ENCODE results near the gene SLC6A9.

SLC6A9 gene

DNA sequence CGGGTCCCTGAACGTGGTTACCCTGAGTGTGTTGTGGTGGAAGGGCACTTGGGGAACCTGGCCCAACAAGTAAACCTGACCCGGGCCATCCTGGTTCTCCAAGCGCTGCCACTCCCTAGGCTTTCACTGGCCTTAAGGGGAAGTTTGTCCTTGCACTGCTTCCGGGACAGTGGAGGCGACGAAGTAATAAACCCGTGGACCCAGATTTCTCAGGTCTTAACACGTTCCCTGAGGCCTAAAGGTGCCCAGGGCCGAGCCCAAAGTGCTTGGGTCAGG, 40.1 kb downstream of the SLC6A9 start:
- no peak for TF ChIP-seq BHLHE40 (IDR thresholded peaks at IDR 0.05; ENCODE audit: borderline replicate concordance)
- no peak for TF ChIP-seq HDGF (IDR thresholded peaks at IDR 0.05; ENCODE audit: borderline replicate concordance)
- no peak for TF ChIP-seq CTBP1 (IDR thresholded peaks at IDR 0.05; ENCODE audit: borderline replicate concordance)
- no peak for TF ChIP-seq LEF1 (IDR thresholded peaks at IDR 0.05; ENCODE audit: borderline replicate concordance)
- TF ChIP-seq ARNT (IDR thresholded peaks at IDR 0.05): no peak
- TF ChIP-seq TARDBP (IDR thresholded peaks at IDR 0.05): no peak
- no peak for TF ChIP-seq ZNF384 (IDR thresholded peaks at IDR 0.05)
- TF ChIP-seq ELF4 (IDR thresholded peaks at IDR 0.05): no peak
- no peak for TF ChIP-seq L3MBTL2 (conservative IDR thresholded peaks at IDR 0.05)
- no peak for TF ChIP-seq FOXM1 (IDR thresholded peaks at IDR 0.05; ENCODE audit: borderline replicate concordance)
- TF ChIP-seq SP1 (IDR thresholded peaks at IDR 0.05): no peak
- no peak for TF ChIP-seq NFRKB (IDR thresholded peaks at IDR 0.05)
- TF ChIP-seq FOXA1 (IDR thresholded peaks at IDR 0.05): no peak
- TF ChIP-seq SUZ12 (IDR thresholded peaks at IDR 0.05): no peak
- no peak for TF ChIP-seq PKNOX1 (IDR thresholded peaks at IDR 0.05)
- no peak for TF ChIP-seq FOXK2 (IDR thresholded peaks at IDR 0.05)
- CTCF ChIA-PET: no interaction called here
- POLR2A ChIA-PET: interaction anchor here (1.3 kb wide), 1 partner anchor 16 kb away, joined by 5 read pairs; no protein-coding TSS in a partner anchor
- no peak for DNase-seq (ENCODE audit: extremely low spot score)

DNA sequence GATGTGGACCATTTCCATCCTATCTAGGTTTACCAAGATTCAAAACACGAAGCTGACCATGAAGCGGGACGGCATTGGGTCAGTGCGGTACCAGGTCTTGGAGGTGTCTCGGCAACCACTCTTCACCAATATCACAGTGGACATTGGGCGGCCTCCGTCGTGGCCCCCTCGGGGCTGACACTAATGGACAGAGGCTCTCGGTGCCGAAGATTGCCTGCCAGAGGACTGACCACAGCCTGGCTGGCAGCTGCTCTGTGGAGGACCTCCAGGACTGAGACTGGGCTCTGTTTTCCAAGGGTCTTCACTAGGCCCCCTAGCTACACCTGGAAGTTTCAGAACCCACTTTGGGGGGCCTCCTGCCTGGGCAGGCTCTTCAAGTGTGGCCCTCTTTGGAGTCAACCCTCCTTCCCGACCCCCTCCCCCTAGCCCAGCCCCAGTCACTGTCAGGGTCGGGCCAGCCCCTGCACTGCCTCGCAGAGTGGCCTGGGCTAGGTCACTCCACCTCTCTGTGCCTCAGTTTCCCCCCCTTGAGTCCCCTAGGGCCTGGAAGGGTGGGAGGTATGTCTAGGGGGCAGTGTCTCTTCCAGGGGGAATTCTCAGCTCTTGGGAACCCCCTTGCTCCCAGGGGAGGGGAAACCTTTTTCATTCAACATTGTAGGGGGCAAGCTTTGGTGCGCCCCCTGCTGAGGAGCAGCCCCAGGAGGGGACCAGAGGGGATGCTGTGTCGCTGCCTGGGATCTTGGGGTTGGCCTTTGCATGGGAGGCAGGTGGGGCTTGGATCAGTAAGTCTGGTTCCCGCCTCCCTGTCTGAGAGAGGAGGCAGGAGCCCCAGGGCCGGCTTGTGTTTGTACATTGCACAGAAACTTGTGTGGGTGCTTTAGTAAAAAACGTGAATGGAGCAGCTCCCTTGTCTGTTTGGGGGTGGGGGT, 40.7 kb downstream of the SLC6A9 start:
- CTCF ChIA-PET: interaction anchor here (0.6 kb wide), 1 partner anchor 42 kb away, joined by 3 read pairs; no protein-coding TSS in a partner anchor

GRCh38 chr1:43987159-43987902, 43.9 kb downstream of the SLC6A9 start:
- no peak for DNase-seq (ENCODE audit: extremely low spot score)
- TF ChIP-seq NFRKB (IDR thresholded peaks at IDR 0.05) (no peak), ARNT (IDR thresholded peaks at IDR 0.05) (no peak), FOXA1 (IDR thresholded peaks at IDR 0.05) (no peak), CTBP1 (IDR thresholded peaks at IDR 0.05; ENCODE audit: borderline replicate concordance) (no peak), HDGF (IDR thresholded peaks at IDR 0.05; ENCODE audit: borderline replicate concordance) (no peak), ELF4 (IDR thresholded peaks at IDR 0.05) (no peak), LEF1 (IDR thresholded peaks at IDR 0.05; ENCODE audit: borderline replicate concordance) (no peak), FOXK2 (IDR thresholded peaks at IDR 0.05) (no peak), ZNF384 (IDR thresholded peaks at IDR 0.05) (no peak), SP1 (IDR thresholded peaks at IDR 0.05) (no peak), SUZ12 (IDR thresholded peaks at IDR 0.05) (no peak), PKNOX1 (IDR thresholded peaks at IDR 0.05) (no peak), L3MBTL2 (conservative IDR thresholded peaks at IDR 0.05) (no peak), TARDBP (IDR thresholded peaks at IDR 0.05) (no peak)
- CTCF ChIA-PET: interaction anchor here (0.6 to 2.1 kb wide), 4 partner anchors 24 to 60 kb away, joined by 3 to 6 read pairs (median 3); no protein-coding TSS in a partner anchor
- POLR2A ChIA-PET: interaction anchor here (1.1 to 1.6 kb wide), 2 partner anchors 12 kb away, joined by 4 to 5 read pairs; partner anchors contain the start of gene ATP6V0B

More for the DNA sequence above, 40.7 kb downstream of the SLC6A9 start:
- TF ChIP-seq SUZ12 (IDR thresholded peaks at IDR 0.05): no peak
- TF ChIP-seq CTBP1 (IDR thresholded peaks at IDR 0.05; ENCODE audit: borderline replicate concordance): no peak
- TF ChIP-seq FOXA1 (IDR thresholded peaks at IDR 0.05): no peak
- no peak for TF ChIP-seq HDGF (IDR thresholded peaks at IDR 0.05; ENCODE audit: borderline replicate concordance)
- TF ChIP-seq FOXM1 (IDR thresholded peaks at IDR 0.05; ENCODE audit: borderline replicate concordance): no peak
- TF ChIP-seq L3MBTL2 (conservative IDR thresholded peaks at IDR 0.05): no peak
- no peak for TF ChIP-seq PKNOX1 (IDR thresholded peaks at IDR 0.05)
- TF ChIP-seq ELF4 (IDR thresholded peaks at IDR 0.05): no peak
- no peak for TF ChIP-seq BHLHE40 (IDR thresholded peaks at IDR 0.05; ENCODE audit: borderline replicate concordance)
- TF ChIP-seq NFRKB (IDR thresholded peaks at IDR 0.05): no peak
- no peak for TF ChIP-seq SP1 (IDR thresholded peaks at IDR 0.05)
- TF ChIP-seq ARNT (IDR thresholded peaks at IDR 0.05): no peak
- TF ChIP-seq LEF1 (IDR thresholded peaks at IDR 0.05; ENCODE audit: borderline replicate concordance): no peak
- TF ChIP-seq TARDBP (IDR thresholded peaks at IDR 0.05): no peak
- no peak for DNase-seq (ENCODE audit: extremely low spot score)
- POLR2A ChIA-PET: interaction anchor here (1.3 to 1.9 kb wide), 2 partner anchors 12 to 16 kb away, joined by 5 to 6 read pairs; partner anchors contain the start of genes ATP6V0B and B4GALT2

DNA sequence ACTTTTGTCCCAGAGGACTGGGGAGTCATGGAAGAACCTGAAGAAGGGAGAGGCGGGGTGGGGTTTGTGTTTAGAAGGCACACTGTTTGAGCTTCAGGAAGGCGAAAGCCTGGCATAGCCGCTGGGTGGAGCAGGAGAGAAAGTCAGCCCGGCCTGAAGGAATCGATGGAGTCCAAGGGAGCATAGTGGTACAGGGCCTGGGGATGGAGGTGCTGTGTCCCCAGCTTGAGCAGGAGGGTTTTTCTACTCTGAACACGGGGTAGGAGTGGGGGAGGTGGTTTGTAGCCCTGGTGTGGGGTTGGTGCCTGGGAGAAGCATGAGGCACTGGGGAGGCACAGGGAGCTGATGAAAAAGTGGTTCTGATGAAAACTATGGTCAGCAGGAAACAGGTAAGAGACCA, 44.5 kb downstream of the SLC6A9 start:
- DNase-seq (ENCODE audit: extremely low spot score): no peak
- ChIA-PET POLR2A (interaction anchor here (1.6 kb wide), 1 partner anchor 11 kb away, joined by 4 read pairs; no protein-coding TSS in a partner anchor), CTCF (interaction anchor here (0.6 to 1.3 kb wide), 3 partner anchors 25 to 61 kb away, joined by 3 read pairs; no protein-coding TSS in a partner anchor)

More for the DNA sequence above, 44.5 kb downstream of the SLC6A9 start:
- TF ChIP-seq TARDBP (IDR thresholded peaks at IDR 0.05) (no peak), NFRKB (IDR thresholded peaks at IDR 0.05) (no peak), BHLHE40 (IDR thresholded peaks at IDR 0.05; ENCODE audit: borderline replicate concordance) (no peak), ELF4 (IDR thresholded peaks at IDR 0.05) (no peak), HDGF (IDR thresholded peaks at IDR 0.05; ENCODE audit: borderline replicate concordance) (no peak), L3MBTL2 (conservative IDR thresholded peaks at IDR 0.05) (no peak), LEF1 (IDR thresholded peaks at IDR 0.05; ENCODE audit: borderline replicate concordance) (no peak), SUZ12 (IDR thresholded peaks at IDR 0.05) (no peak), FOXM1 (IDR thresholded peaks at IDR 0.05; ENCODE audit: borderline replicate concordance) (no peak), PKNOX1 (IDR thresholded peaks at IDR 0.05) (no peak), ZNF384 (IDR thresholded peaks at IDR 0.05) (no peak), FOXK2 (IDR thresholded peaks at IDR 0.05) (no peak), CTBP1 (IDR thresholded peaks at IDR 0.05; ENCODE audit: borderline replicate concordance) (no peak), ARNT (IDR thresholded peaks at IDR 0.05) (no peak), FOXA1 (IDR thresholded peaks at IDR 0.05) (no peak), SP1 (IDR thresholded peaks at IDR 0.05) (no peak)
